ACC112 (cell line): ENCODE results near the gene KLHL1.

Experiments
- H2AFZ ChIP-seq: fragments of 200-600 bp; sonication (generic); one replicate; pipeline ENCODE4 v1.6.0; 2017; ENCODE audit warnings: antibody characterized with exemption, low read length; ENCODE audit not compliant: unreplicated experiment
- H3K27ac ChIP-seq: fragments of 200-600 bp; sonication (generic); 2 replicates; pipeline ENCODE4 v1.5.1; 2014; ENCODE audit warnings: low read depth, mild to moderate bottlenecking, antibody characterized with exemption, low read length, moderate library complexity
- H3K27me3 ChIP-seq: fragments of 200-600 bp; sonication (generic); 2 replicates; pipeline ENCODE4 v1.6.1; 2014; ENCODE audit warnings: mild to moderate bottlenecking, antibody characterized with exemption, low read length, moderate library complexity, mixed read lengths; ENCODE audit not compliant: insufficient read depth
- H3K36me3 ChIP-seq: fragments of 200-600 bp; sonication (generic); 2 replicates; pipeline ENCODE4 v1.6.1; 2016; ENCODE audit warnings: mild to moderate bottlenecking, antibody characterized with exemption, low read length, moderate library complexity, mixed read lengths; ENCODE audit not compliant: insufficient read depth
- H3K4me1 ChIP-seq: fragments of 200-600 bp; sonication (generic); one replicate; pipeline ENCODE4 v1.6.1; 2016; ENCODE audit warnings: low read length, mixed read lengths; ENCODE audit not compliant: insufficient read depth, unreplicated experiment, control insufficient read depth
- H3K4me3 ChIP-seq: fragments of 200-600 bp; sonication (generic); 2 replicates; pipeline ENCODE4 v1.5.1; 2014; ENCODE audit warnings: mild to moderate bottlenecking, low read depth, low read length
- H3K79me2 ChIP-seq: fragments of 200-600 bp; sonication (generic); one replicate; pipeline ENCODE4 v1.6.0; 2016; ENCODE audit warnings: low read length; ENCODE audit not compliant: control insufficient read depth, unreplicated experiment, insufficient read depth

The KLHL1 gene

GRCh38 chr13:69809152-69809551, 299.1 kb downstream of the KLHL1 start:
- no peaks in the 10 kb centered on the region for H3K36me3 ChIP-seq
- H3K4me1 ChIP-seq: no peaks in the 10 kb centered on the region
- no peaks in the 10 kb centered on the region for H3K27me3 ChIP-seq
- no peak overlapping the region for H3K27ac ChIP-seq
- H2AFZ ChIP-seq: no peak overlapping the region
- H3K79me2 ChIP-seq: no peaks in the 10 kb centered on the region
- no peak overlapping the region for H3K4me3 ChIP-seq

DNA sequence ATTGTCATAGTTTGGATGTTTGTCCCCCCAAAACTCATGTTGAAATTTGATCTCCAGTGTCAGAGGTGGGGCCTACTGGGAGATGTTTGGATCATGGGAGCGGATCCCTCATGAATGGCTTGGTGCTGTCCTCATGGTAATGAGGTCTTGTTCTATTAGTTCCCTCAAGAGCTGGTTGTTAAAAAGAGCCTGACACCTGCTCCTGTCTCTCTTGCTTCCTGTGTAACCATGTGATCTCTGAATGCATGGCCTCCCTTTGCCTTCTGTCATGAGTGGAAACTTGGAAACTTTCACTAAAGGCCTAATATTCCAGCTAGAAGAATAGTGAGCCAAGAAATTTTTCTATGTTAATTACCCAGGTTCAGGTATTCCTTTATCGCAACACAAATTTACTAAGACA, 312.0 kb downstream of the KLHL1 start:
- no peaks in the 10 kb centered on the region for H3K27me3 ChIP-seq
- no peak overlapping the region for H3K4me3 ChIP-seq
- no peak overlapping the region for H2AFZ ChIP-seq
- H3K36me3 ChIP-seq: no peaks in the 10 kb centered on the region
- no peaks in the 10 kb centered on the region for H3K79me2 ChIP-seq
- no peaks in the 10 kb centered on the region for H3K4me1 ChIP-seq
- H3K27ac ChIP-seq: no peak overlapping the region

DNA sequence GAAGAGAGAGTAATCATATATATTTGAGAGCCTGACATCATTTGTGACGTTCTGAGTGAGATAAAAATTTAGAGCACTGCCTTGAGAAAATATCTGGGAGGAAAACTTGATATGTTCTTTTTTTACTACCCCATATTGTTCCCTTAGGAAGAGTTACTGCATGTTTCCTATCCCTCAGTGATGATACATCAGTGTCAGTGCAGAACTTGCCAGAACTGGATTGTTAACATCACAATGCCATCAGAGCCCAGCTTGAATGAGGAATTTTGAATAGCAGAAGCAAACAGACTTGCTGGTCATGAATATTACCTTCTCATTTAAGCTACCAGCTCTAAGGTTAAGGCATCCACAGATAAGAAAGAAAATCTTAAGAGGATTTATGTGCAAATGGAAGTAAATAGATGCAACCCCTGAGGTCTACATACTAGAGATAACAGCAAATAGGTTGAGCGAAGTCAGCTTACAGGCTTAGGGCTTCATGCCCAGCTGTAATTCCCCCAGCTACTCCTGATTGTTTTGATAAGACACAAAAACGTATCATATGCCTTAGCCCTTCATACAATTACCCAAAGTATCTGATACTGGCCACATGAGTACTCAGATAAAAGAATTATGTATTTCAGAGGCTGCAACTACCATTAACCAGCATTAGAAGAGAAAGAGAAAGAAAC, 314.3 kb downstream of the KLHL1 start:
- no peak overlapping the region for H3K27ac ChIP-seq
- H2AFZ ChIP-seq: no peak overlapping the region
- no peak overlapping the region for H3K4me3 ChIP-seq

DNA sequence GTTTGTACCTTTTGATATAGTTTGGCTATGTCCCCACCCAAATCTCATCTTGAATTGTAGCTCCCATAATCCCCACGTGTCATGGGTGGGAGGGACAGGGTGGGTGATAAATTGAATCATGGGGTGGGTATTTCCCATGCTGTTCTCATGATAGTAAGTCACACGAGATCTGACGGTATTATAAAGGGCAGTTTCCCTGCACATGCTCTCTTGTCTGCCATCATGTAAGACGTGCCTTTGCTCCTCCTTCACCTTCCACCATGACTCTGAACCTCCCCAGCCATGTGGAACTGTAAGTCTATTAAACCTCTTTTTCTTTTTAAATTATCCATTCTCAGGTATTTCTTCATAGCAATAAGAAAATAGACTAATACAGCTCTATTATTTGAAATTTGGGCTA, 331.3 kb downstream of the KLHL1 start:
- Histone ChIP-seq H3K27me3 (no peaks in the 10 kb centered on the region), H3K4me1 (no peaks in the 10 kb centered on the region), H2AFZ (no peak overlapping the region), H3K79me2 (no peaks in the 10 kb centered on the region), H3K36me3 (no peaks in the 10 kb centered on the region), H3K27ac (no peak overlapping the region), H3K4me3 (no peak overlapping the region)

More for the DNA sequence above, 314.3 kb downstream of the KLHL1 start:
- Histone ChIP-seq H3K4me1 (no peaks in the 10 kb centered on the region), H3K36me3 (no peaks in the 10 kb centered on the region), H3K27me3 (no peaks in the 10 kb centered on the region), H3K79me2 (no peaks in the 10 kb centered on the region)

GRCh38 chr13:69769608-69770007, 338.6 kb downstream of the KLHL1 start:
- H3K36me3 ChIP-seq: no peaks in the 10 kb centered on the region
- no peaks in the 10 kb centered on the region for H3K27me3 ChIP-seq
- no peaks in the 10 kb centered on the region for H3K4me1 ChIP-seq
- no peaks in the 10 kb centered on the region for H3K79me2 ChIP-seq
- no peak overlapping the region for H2AFZ ChIP-seq
- no peak overlapping the region for H3K4me3 ChIP-seq
- no peak overlapping the region for H3K27ac ChIP-seq

DNA sequence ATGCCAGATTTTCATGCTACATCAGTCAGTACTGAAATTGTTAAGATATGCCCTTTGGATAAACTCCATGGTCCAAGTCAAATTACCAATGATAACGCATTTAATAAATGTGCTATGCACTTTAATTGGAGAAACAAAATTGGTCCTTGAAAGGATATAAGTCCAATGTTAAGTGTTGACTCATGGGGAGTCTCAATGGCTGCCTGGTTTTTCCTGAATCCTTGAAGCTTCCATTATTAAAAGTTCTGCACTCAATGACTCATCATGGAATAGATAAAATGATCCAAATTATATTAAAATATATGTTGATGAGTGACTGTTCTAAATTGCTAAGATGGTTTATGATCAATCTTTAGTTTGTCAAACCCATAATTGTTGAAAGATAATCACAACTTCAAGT, 346.7 kb downstream of the KLHL1 start:
- H2AFZ ChIP-seq: no peak overlapping the region
- no peaks in the 10 kb centered on the region for H3K4me1 ChIP-seq
- H3K79me2 ChIP-seq: no peaks in the 10 kb centered on the region

DNA sequence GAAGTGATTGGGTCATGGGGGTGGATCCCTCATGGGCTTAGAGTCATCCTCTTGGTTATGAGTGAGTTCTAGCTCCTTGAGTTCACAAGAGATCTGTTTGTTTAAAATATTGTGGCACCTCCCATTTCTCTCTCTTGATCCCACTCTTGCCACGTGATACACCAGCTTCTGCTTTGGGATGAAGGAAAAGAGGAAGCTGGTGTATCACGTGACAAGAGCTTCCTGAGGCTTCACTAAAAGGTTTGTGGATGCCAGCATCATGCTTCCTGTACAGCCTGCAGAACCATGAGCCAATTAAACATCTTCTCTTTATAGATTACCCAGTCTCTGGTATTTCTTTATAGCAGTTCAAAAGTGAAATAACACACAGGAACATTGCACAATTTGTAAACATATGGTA, 353.2 kb downstream of the KLHL1 start:
- Histone ChIP-seq H3K79me2 (no peaks in the 10 kb centered on the region), H2AFZ (no peak overlapping the region), H3K27ac (no peak overlapping the region), H3K36me3 (no peaks in the 10 kb centered on the region), H3K4me1 (no peaks in the 10 kb centered on the region), H3K27me3 (no peaks in the 10 kb centered on the region), H3K4me3 (no peak overlapping the region)

More for the DNA sequence above, 346.7 kb downstream of the KLHL1 start:
- H3K4me3 ChIP-seq: no peak overlapping the region
- H3K27ac ChIP-seq: no peak overlapping the region
- no peaks in the 10 kb centered on the region for H3K27me3 ChIP-seq
- no peaks in the 10 kb centered on the region for H3K36me3 ChIP-seq

DNA sequence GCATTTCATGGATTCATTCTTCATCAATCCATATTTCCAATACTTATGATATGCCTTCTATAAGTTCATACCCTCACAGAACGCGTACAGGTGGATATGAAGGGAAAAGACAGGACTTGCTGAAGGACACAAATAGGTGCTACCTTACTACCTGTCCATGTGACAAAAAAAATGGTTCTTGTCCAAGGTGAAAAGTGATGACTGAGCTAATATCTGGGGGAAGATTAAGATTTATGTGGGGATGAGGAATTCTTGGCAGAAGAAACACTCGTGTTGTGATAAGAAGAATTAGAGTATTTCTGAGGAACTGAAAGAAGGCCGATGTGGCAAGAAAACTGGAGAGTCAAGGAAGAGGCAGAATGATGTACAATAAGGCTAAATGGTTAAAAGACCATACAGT, 357.0 kb downstream of the KLHL1 start:
- no peaks in the 10 kb centered on the region for H3K36me3 ChIP-seq
- no peaks in the 10 kb centered on the region for H3K79me2 ChIP-seq
- H2AFZ ChIP-seq: no peak overlapping the region
- H3K4me3 ChIP-seq: no peak overlapping the region
- no peak overlapping the region for H3K27ac ChIP-seq
- H3K27me3 ChIP-seq: no peaks in the 10 kb centered on the region
- H3K4me1 ChIP-seq: no peaks in the 10 kb centered on the region

DNA sequence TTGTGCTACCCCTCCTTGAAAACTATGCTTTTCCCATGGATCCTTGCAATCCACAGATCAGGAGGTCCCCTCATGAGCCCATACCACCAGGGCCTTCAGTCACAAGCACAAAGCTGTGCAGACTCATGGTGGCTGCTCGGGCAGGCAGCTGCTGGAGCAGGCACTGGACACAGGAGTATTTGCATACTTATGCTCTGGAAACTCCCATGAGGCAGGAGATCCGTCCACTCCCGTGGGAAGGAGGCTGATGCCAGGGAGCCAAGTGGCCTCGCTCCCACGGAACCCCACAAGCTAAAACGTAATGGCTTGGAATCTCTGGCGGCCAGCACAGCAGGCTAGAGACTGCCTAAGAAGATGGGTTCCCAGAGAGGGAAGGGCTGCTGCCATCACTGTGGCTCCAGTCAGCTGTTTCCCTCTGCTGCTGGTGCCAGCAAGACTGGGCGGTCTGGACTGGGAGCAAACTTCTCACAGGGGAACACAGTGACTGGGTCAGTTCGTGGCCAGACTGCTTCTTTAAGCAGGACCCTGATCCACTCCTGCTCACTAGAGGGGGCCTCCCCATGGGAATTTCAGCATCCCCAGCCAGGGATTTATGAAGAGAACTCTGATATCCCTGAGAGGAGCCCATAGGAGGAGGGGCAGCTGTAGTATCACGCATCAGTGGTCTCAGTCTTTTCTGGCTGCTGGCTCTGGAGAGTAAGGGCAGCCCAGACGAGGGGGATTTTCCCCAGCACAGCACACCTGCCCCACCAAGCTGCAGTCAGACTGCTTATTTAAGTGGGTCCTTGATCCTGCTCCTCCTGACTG, 370.9 kb downstream of the KLHL1 start:
- H3K27me3 ChIP-seq: no peaks in the 10 kb centered on the region
- H3K27ac ChIP-seq: no peak overlapping the region
- no peak overlapping the region for H3K4me3 ChIP-seq
- H3K4me1 ChIP-seq: no peaks in the 10 kb centered on the region
- H3K36me3 ChIP-seq: no peaks in the 10 kb centered on the region
- H2AFZ ChIP-seq: no peak overlapping the region
- H3K79me2 ChIP-seq: no peaks in the 10 kb centered on the region

GRCh38 chr13:69721631-69722030, 386.6 kb downstream of the KLHL1 start:
- H2AFZ ChIP-seq: no peak overlapping the region
- H3K36me3 ChIP-seq: no peaks in the 10 kb centered on the region
- no peak overlapping the region for H3K27ac ChIP-seq
- H3K4me1 ChIP-seq: no peaks in the 10 kb centered on the region
- no peaks in the 10 kb centered on the region for H3K79me2 ChIP-seq
- H3K4me3 ChIP-seq: no peak overlapping the region
- H3K27me3 ChIP-seq: no peaks in the 10 kb centered on the region
